Aorta (tissue), 5 donors: ENCODE measurements around the gene THEMIS. TPM values are rescaled to one million over a fixed set of nuclear protein-coding genes. Genes with fewer than 3 reads are reported as not detected.

Experiments
- ATAC-seq: fragments of 200-7000 bp; cut with Tn5 transposase; one replicate; pipeline ENCODE4 v1.9.1; 2022; ENCODE audit warnings: moderate library complexity; ENCODE audit not compliant: low FRiP score
- DNase-seq, 2 donors: peaks; one replicate each; pipeline ENCODE4 v3.0.0-alpha.2; 2020
- H3K27ac ChIP-seq, 2 donors: one replicate each; pipeline ENCODE4 v1.5.1; 2013; ENCODE audit warnings: low read length in 2 of 2, mild to moderate bottlenecking in 2 of 2, moderate library complexity in 2 of 2, control low read depth in 1 of 2, inconsistent platforms in 1 of 2, low read depth in 1 of 2
- H3K27me3 ChIP-seq, 2 donors: one replicate each; pipeline ENCODE4 v1.6.1; 2013; ENCODE audit warnings: control low read depth in 1 of 2, low read length in 1 of 2, mild to moderate bottlenecking in 1 of 2, moderate library complexity in 1 of 2; ENCODE audit not compliant: insufficient read depth in 2 of 2, control insufficient read depth in 1 of 2
- H3K36me3 ChIP-seq, 2 donors: one replicate each; pipeline ENCODE4 v1.6.1; 2013; ENCODE audit warnings: control low read depth in 1 of 2, low read length in 1 of 2, mild to moderate bottlenecking in 1 of 2; ENCODE audit not compliant: insufficient read depth in 2 of 2, control insufficient read depth in 1 of 2
- H3K4me1 ChIP-seq, 2 donors: one replicate each; pipeline ENCODE4 v1.6.1; 2013; ENCODE audit warnings: low read length in 2 of 2, control low read depth in 1 of 2, mild to moderate bottlenecking in 1 of 2, moderate library complexity in 1 of 2; ENCODE audit not compliant: insufficient read depth in 2 of 2, control insufficient read depth in 1 of 2
- H3K4me3 ChIP-seq, 2 donors: one replicate each; pipeline ENCODE4 v1.5.1; 2013; ENCODE audit warnings: low read length in 2 of 2, control low read depth in 1 of 2, mild to moderate bottlenecking in 1 of 2
- H3K9me3 ChIP-seq: one replicate; pipeline ENCODE4 v1.6.1; 2013; ENCODE audit warnings: mild to moderate bottlenecking, low read length; ENCODE audit not compliant: control insufficient read depth
- WGBS, 2 donors: extraction: QIAGEN DNeasy Blood & Tissue Kit; methylation state at CpG; one replicate each; pipeline ENCODE4 v1.1.7; 2013; 5-methylcytosine and 5-hydroxymethylcytosine counted together
- intact Hi-C, 2 donors: fragments of 100-400 bp; cut with DNase I; formaldehyde crosslinking; loops; one replicate each; pipeline versions ENCODE4 v1.14.2 to v1.15.0; 2022
- polyA plus RNA-seq, 2 donors: library from polyadenylated mRNA; stranded (reverse); fragments of 200-250 nt; gene quantifications; one replicate each; pipeline ENCODE4 v1.2.3, GENCODE V29; 2013
- total RNA-seq, 2 donors: library from RNA; stranded (reverse); fragmentation: NEBNext Ultra II Directional; extraction: Animal tissue kit (Norgen Biotek cat#: 25700); gene quantifications; one replicate each; pipeline ENCODE4 v1.2.1, GENCODE V29; 2021
- donor health status: healthy with polysubstance abuse.
- donor health status: Bipolar disorder and iron deficiency.
- donor health status: DM: no; HTN: no; CAD: no.
- donor health status: DM: no; HTN: no; CAD: no.
- donor health status: DM: yes; HTN: yes; CAD: no.

The THEMIS gene
- total and polyA plus RNA-seq, 4 donors, result 0.63 to 1.7 (median 0.68) TPM; not detected in 1

DNA sequence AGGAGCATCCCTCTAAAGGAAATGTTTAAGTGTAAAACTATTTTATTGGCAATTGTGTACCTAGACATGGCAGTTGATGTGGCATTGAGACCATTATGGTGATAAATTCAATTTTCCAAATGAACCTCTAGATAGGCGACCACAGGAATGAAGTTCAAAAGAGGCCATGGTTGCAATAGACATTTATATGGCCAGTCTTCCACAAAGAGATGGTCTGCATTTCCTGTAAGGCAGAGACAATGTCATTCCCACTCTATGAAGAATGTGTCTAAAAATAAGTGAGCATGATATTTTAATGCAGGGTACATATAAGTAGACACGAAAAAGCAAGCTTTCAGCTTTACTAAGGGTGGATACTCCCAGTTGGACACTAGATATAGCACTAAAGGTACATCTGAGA lies 40.9 kb downstream of the THEMIS start:
- ATAC-seq, result no peak

DNA sequence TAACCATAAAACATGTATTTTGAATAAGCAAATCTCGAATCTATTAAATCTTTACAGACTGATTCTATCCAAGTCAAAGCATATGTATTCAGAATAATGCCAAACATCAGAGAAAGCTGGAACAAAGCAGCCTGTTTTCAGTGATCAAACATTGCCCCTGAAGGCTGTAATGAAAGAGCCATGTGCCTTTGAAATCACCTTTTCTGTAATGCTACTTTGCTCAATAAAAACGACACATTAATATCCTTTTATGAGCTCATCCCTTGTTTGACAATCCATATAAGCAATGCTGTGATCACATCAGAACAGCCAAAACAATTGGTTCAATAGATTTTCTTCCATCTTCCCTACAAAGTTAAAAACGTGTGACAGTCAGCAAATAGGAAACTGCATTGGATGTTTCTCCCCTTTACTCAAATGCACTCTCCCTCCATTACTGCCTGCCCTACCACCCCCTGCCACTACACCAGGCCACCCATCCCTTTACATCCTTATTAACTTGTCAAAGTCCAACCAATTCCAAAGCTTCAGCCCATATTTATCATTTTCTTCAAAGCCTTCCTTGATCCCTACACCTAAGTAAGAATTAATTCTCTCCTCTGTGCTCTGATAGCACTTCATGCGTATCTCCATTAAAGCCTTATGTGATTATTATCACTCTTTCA lies 42.0 kb downstream of the THEMIS start:
- DNase-seq (no peak), ATAC-seq (no peak)
- no peak overlapping the region for H3K4me3 ChIP-seq
- H3K36me3 ChIP-seq, result no peaks in the 10 kb centered on the region
- intact Hi-C loops, result loop anchor here in 1 of 2 donors (10.0 kb wide), 2 partner anchors 666 to 876 kb away; partner anchors contain the start of gene PTPRK
- H3K27ac ChIP-seq, result no peak overlapping the region
- no peaks in the 10 kb centered on the region for H3K27me3 ChIP-seq
- 62 to 68% methylated on average over 4 of the region's 4 CpGs for WGBS, 2 donors
- H3K9me3 ChIP-seq, result no peaks in the 10 kb centered on the region
- H3K4me1 ChIP-seq, result no peaks in the 10 kb centered on the region

More for the DNA sequence above, 40.9 kb downstream of the THEMIS start:
- Histone ChIP-seq H3K4me3 (no peak overlapping the region), H3K9me3 (no peaks in the 10 kb centered on the region), H3K36me3 (no peaks in the 10 kb centered on the region), H3K4me1 (no peaks in the 10 kb centered on the region), H3K27ac (no peak overlapping the region), H3K27me3 (no peaks in the 10 kb centered on the region)
- DNase-seq, result no peak
- intact Hi-C loops, result loop anchor here in 1 of 2 donors (10.0 kb wide), 2 partner anchors 665 to 875 kb away; partner anchors contain the start of gene PTPRK
- 85 to 87% methylated on average over 2 of the region's 2 CpGs for WGBS, 2 donors

DNA sequence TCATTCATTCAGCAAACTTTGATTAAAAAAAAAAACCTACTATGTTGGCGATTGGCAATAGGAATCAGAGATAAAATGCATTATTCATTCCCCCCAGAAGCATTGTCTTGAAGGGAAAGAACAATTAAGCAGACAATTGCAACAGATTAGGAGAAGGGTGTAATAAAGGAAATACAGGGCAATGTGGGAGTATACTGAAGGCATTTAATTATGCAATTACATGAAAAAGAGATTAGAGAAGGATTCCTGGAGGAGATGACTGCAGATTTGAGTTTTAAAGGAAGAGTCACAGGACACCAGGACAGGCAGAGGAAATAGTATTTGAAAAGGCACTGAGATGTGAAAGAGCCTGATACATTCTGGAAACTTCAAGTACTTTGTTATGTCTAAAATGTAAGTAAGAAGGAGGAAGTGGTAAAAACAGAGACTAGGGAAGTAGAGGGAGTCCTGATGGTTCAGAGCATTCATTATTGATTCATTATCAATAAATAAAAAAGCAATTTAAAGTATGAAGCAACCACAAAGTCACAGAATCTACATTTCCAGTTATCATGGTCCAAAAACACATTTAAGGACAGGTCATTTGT lies 43.7 kb downstream of the THEMIS start:
- no peaks in the 10 kb centered on the region for H3K4me1 ChIP-seq
- no peaks in the 10 kb centered on the region for H3K36me3 ChIP-seq
- DNase-seq (no peak), ATAC-seq (no peak)
- no peak overlapping the region for H3K27ac ChIP-seq
- H3K4me3 ChIP-seq, result no peak overlapping the region
- intact Hi-C loops, result loop anchor here in 1 of 2 donors (10.0 kb wide), 2 partner anchors 668 to 878 kb away; partner anchors contain the start of gene PTPRK
- no peaks in the 10 kb centered on the region for H3K27me3 ChIP-seq
- 78 to 93% methylated on average over 1 of the region's 1 CpG for WGBS, 2 donors
- H3K9me3 ChIP-seq, result no peaks in the 10 kb centered on the region

DNA sequence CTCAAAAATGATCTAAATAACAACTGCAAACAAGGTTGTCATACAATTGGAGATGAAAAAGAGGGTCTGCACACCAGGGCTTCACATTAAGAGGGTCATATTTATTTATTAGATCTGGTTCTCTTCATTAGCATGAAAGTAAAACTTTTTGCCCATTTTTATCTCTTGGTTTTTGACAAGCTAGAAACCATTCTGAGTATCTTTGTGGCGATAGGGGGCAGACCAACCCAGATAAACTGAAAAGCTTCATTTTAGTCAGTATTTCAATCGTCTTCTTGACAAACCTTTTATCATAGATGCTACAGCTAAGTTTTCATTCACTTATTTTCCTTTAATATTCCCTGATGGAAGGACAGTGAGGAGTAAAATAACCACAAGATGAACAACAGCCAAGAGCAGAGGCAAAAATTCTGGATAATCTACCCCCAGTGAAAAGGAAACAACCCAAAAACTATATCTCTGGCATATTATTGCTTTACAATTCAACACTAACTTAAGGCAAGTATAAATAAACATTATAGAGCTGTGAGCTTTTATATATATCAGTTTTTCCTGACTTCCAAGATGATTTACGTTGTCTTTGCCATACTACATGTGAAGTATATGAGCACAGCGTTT lies 45.2 kb downstream of the THEMIS start:
- H3K4me1 ChIP-seq, result no peaks in the 10 kb centered on the region
- no peak for DNase-seq
- H3K27me3 ChIP-seq, result no peaks in the 10 kb centered on the region
- WGBS, 2 donors, result 23 to 29% methylated on average over 4 of the region's 4 CpGs
- H3K4me3 ChIP-seq, result no peak overlapping the region
- H3K27ac ChIP-seq, result no peak overlapping the region
- intact Hi-C loops, result loop anchor here in 1 of 2 donors (10.0 kb wide), 2 partner anchors 669 to 879 kb away; partner anchors contain the start of gene PTPRK
- no peak for ATAC-seq
- H3K36me3 ChIP-seq, result no peaks in the 10 kb centered on the region
- no peaks in the 10 kb centered on the region for H3K9me3 ChIP-seq

DNA sequence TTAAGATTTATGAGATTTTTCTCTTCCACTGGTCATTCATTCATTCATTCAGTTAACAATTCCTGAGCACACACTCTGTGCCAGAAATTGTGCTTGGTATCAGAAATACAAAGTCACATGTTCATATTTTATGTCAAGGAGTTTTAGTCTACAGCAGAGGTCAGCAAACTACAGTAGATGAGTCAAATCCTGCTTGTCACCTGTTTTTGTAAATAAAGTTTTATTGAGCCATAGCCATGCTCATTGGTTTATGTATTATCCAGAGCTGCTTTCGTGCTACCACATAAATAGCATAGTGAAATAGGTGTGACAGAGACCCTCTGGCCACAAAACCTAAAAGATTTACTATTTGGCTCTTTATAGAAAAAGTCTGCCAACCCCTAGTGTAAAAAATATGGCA lies 46.8 kb downstream of the THEMIS start:
- no peaks in the 10 kb centered on the region for H3K27me3 ChIP-seq
- no peaks in the 10 kb centered on the region for H3K4me1 ChIP-seq
- no peak for DNase-seq
- ATAC-seq, result no peak
- no peak overlapping the region for H3K4me3 ChIP-seq
- no peaks in the 10 kb centered on the region for H3K9me3 ChIP-seq
- intact Hi-C loops, result loop anchor here in 1 of 2 donors (10.0 kb wide), 2 partner anchors 671 to 881 kb away; partner anchors contain the start of gene PTPRK
- no peak overlapping the region for H3K27ac ChIP-seq
- WGBS, 2 donors, result 94 to 98% methylated on average over 1 of the region's 1 CpG
- no peaks in the 10 kb centered on the region for H3K36me3 ChIP-seq

DNA sequence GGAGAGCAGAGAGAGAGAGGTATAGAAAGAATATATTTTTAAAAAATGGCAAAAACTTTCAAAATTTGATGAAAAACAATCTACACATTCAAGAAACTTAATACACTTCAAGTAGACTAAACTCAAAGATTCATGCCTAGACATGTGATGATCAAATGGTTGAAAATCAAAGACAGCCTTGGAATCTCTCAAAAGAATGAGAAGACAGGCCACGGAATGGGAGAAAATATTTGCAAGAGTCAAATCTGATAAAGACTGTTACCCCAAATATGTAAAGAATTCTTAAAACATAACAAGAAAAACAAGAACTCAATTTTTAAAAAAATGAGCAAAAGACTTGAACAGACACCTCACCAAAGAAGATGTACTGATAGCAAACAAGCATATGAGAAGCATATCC lies 49.7 kb downstream of the THEMIS start:
- intact Hi-C loops, result loop anchor here in 1 of 2 donors (10.0 kb wide), 2 partner anchors 674 to 884 kb away; partner anchors contain the start of gene PTPRK
- ATAC-seq (no peak), DNase-seq (no peak)
- Histone ChIP-seq H3K9me3 (no peaks in the 10 kb centered on the region), H3K36me3 (no peaks in the 10 kb centered on the region), H3K27ac (no peak overlapping the region), H3K27me3 (no peaks in the 10 kb centered on the region), H3K4me3 (no peak overlapping the region), H3K4me1 (no peaks in the 10 kb centered on the region)
- 37 to 44% methylated on average over 1 of the region's 1 CpG for WGBS, 2 donors

DNA sequence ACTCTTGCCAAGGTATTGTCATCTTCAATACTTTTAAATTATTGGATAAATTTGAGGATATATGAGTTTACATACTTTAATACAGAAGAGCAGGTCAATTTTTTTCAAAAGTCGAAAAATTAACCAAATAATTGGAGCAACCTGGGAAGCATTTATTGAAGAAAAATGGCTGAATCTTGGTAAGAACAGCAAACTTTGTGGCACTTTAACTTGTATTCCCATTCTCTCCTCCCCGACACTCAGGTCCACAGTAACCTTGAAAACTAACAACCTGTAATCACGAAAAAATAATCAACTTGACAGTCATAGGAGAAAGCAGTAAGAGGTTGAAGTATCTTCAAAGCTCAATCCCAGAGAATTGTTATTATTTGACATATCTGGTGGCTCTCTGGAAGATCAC lies 55.6 kb downstream of the THEMIS start:
- no peaks in the 10 kb centered on the region for H3K27me3 ChIP-seq
- H3K4me3 ChIP-seq, result no peak overlapping the region
- intact Hi-C loops, result no loop called here
- ATAC-seq (no peak), DNase-seq (no peak)
- H3K9me3 ChIP-seq, result no peaks in the 10 kb centered on the region
- no peaks in the 10 kb centered on the region for H3K4me1 ChIP-seq
- H3K36me3 ChIP-seq, result no peaks in the 10 kb centered on the region
- WGBS, 2 donors, result 84 to 89% methylated on average over 3 of the region's 3 CpGs
- no peak overlapping the region for H3K27ac ChIP-seq

DNA sequence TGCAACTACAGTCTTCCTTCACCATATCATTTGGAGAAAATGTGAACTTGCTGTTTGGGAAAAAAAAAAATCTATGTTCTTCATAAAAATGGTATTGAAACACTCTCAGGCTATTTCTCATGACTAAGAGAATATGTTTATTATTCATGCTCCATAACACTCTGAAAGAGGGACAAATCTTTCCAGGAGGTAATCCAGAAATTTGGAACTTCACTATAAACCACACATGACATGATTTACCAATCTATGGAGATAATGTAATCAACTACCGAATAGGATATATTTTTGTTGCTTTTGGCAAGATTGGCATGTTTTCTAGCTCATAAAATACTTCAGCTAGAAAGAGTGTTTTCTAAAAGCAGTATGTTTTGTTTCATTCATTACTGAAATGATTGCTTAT lies 56.3 kb downstream of the THEMIS start:
- H3K9me3 ChIP-seq, result no peaks in the 10 kb centered on the region
- DNase-seq (no peak), ATAC-seq (no peak)
- H3K27me3 ChIP-seq, result no peaks in the 10 kb centered on the region
- H3K4me1 ChIP-seq, result no peaks in the 10 kb centered on the region
- no peak overlapping the region for H3K4me3 ChIP-seq
- no peak overlapping the region for H3K27ac ChIP-seq
- H3K36me3 ChIP-seq, result no peaks in the 10 kb centered on the region
- WGBS, 2 donors, result 13 to 15% methylated on average over 1 of the region's 1 CpG
- intact Hi-C loops, result no loop called here
